AG04449 (cell line): ENCODE data around the gene RYR2.
"Not testable (repeated sequence)": the region's sequence is repeated elsewhere in the genome, so short reads cannot be mapped to it uniquely, and the experiment has no call there.

Source experiments
- CTCF ChIA-PET: fragments of 350-600 bp; formaldehyde crosslinking; extraction: SDS; loops from one replicate; lab custom pipeline; 2021; ENCODE audit warnings: antibody characterized with exemption; lab: Yijun Ruan, JAX
- POLR2A ChIA-PET: fragments of 400-600, 350-600 bp; formaldehyde crosslinking; extraction: SDS; loops from one replicate; lab custom pipeline; 2020; ENCODE audit warnings: antibody characterized with exemption, inconsistent platforms; lab: Yijun Ruan, JAX
- DNase-seq: peaks from one replicate; pipeline ENCODE4 v3.0.0-alpha.2; 2010; ENCODE audit warnings: low read depth, low spot score
- H3K4me3 ChIP-seq: 2 replicates; pipeline ENCODE4 v1.5.1; 2011; ENCODE audit warnings: low read depth, mild to moderate bottlenecking, control low read depth, low read length
- TF ChIP-seq, protein P1 (sequence below): IDR thresholded peaks from one replicate; pipeline ENCODE4 v1.5.1; 2011; ENCODE audit warnings: mild to moderate bottlenecking, moderate library complexity, low read length, control low read depth, inconsistent platforms; ENCODE audit not compliant: insufficient read depth; ENCODE audit errors: missing control alignments

RYR2 gene

DNA sequence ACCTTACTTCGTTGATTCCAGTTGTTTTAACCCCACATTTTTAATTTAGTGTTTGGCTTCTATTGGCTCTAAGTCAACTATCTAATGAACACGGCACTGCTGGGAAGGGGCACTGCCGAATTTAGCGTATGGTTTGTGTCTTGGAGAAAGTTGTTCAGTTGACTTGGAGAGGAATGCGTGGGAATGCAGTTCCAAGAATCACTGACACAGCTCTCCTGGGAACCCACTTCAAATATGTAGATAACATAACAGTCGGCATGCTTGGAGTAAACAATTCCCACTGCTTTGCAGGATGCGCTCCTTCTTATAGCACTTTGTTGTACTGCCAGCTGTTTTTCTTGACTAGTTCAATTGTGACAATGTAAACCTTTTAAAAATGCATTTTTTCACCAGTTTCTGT is 104.3 kb downstream of the RYR2 start:
- DNase-seq: no peak
- ChIA-PET POLR2A (no interaction called here), CTCF (no interaction called here)
- no peak overlapping the region for H3K4me3 ChIP-seq
- TF ChIP-seq, protein P1, sequence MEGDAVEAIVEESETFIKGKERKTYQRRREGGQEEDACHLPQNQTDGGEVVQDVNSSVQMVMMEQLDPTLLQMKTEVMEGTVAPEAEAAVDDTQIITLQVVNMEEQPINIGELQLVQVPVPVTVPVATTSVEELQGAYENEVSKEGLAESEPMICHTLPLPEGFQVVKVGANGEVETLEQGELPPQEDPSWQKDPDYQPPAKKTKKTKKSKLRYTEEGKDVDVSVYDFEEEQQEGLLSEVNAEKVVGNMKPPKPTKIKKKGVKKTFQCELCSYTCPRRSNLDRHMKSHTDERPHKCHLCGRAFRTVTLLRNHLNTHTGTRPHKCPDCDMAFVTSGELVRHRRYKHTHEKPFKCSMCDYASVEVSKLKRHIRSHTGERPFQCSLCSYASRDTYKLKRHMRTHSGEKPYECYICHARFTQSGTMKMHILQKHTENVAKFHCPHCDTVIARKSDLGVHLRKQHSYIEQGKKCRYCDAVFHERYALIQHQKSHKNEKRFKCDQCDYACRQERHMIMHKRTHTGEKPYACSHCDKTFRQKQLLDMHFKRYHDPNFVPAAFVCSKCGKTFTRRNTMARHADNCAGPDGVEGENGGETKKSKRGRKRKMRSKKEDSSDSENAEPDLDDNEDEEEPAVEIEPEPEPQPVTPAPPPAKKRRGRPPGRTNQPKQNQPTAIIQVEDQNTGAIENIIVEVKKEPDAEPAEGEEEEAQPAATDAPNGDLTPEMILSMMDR: no peak

DNA sequence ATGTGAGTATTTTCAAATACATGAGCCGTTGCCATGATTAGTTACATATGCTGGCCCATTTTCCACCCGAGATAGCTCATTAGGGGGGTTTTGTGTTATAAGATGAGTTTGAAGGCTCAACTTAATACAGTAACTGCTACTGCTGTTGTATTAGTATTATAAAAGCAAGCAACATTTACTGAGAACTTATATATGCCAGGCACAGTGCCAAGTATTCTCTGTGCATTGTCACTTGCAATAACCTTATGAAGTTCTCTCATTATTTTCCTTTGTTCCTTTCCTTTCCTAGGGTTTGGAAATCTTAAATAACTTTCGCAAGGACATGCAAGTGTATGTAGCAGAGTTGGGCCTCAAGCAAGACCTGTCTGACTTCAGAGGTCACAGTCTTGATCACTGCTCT is 107.9 kb downstream of the RYR2 start:
- no peak overlapping the region for H3K4me3 ChIP-seq
- no peak for DNase-seq
- ChIA-PET CTCF (no interaction called here), POLR2A (no interaction called here)
- TF ChIP-seq, protein P1: no peak

DNA sequence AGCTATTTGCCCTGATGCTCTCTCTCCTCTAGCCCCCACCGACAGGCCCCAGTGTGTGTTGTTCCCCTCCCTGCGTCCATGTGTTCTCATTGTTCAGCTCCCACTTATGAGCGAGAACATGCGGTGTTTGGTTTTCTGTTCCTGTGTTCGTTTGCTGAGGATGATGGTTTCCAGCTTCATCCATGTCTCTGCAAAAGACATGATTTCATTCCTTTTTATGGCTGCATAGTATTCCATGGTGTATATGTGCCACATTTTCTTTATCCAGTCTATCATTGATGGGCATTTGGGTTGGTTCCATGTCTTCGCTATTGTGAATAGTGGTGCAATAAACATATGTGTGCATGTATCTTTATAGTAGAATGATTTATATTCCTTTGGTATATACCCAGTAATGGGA is 110.0 kb downstream of the RYR2 start:
- DNase-seq, POLR2A ChIA-PET, H3K4me3 ChIP-seq, CTCF ChIA-PET: not testable (repeated sequence)

DNA sequence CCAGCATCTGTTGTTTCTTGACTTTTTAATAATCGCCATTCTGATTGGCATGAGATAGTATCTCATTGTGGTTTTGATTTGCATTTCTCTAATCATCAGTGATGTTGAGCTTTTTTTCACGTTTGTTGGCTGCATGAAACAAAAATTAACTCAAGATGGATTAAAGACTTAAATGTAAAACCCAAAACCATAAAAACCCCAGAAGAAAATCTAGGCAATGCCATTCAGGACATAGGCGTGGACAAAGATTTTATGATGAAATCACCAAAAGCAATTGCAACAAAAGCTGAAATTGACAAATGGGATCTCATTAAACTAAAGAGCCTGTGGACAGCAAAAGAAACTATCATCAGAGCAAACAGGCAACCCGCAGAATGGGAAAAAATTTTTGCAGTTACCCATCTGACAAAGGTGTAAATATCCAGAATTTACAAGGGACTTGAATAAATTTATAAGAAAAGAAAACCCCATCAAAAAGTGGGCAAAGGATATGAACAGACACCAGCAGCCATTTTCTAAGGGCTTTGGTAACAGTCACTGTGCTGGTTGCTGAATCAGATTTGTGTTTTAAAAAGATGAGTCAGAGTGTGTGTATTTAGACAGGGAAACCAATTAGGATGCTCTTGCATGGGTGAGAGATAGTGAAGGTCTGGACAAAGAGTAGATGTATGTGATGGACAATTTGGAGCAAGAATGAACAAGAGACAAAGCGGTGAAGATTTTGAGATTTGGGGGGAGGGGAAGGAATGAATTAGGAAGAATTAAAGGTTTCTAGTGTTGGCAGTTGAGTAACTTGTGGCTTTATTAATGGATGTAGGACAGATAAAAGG is 110.7 kb downstream of the RYR2 start:
- no peak overlapping the region for H3K4me3 ChIP-seq
- DNase-seq: no peak
- TF ChIP-seq, protein P1: no peak
- CTCF ChIA-PET: no interaction called here
- POLR2A ChIA-PET: no interaction called here

DNA sequence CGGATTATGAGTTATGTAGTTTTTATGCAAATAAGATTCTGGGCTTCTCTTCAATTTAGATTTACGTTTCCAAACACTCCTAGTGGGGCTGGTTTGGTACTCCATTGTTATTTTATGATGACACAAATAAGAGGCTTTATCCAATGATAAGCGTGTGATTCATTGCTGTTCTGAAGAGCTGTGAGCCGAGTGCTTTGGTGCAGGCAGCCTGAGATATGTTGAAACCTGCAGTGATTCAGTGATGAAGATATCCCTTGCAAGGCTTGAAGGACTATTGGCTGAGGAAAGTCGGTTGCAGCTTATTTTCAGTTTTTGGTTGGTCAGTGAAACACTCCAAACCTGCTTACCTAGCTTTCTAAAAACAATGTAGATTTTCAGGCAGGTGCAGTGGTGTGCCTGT is 112.2 kb downstream of the RYR2 start:
- POLR2A ChIA-PET: no interaction called here
- TF ChIP-seq, protein P1: no peak
- CTCF ChIA-PET: no interaction called here
- H3K4me3 ChIP-seq: no peak overlapping the region
- no peak for DNase-seq

DNA sequence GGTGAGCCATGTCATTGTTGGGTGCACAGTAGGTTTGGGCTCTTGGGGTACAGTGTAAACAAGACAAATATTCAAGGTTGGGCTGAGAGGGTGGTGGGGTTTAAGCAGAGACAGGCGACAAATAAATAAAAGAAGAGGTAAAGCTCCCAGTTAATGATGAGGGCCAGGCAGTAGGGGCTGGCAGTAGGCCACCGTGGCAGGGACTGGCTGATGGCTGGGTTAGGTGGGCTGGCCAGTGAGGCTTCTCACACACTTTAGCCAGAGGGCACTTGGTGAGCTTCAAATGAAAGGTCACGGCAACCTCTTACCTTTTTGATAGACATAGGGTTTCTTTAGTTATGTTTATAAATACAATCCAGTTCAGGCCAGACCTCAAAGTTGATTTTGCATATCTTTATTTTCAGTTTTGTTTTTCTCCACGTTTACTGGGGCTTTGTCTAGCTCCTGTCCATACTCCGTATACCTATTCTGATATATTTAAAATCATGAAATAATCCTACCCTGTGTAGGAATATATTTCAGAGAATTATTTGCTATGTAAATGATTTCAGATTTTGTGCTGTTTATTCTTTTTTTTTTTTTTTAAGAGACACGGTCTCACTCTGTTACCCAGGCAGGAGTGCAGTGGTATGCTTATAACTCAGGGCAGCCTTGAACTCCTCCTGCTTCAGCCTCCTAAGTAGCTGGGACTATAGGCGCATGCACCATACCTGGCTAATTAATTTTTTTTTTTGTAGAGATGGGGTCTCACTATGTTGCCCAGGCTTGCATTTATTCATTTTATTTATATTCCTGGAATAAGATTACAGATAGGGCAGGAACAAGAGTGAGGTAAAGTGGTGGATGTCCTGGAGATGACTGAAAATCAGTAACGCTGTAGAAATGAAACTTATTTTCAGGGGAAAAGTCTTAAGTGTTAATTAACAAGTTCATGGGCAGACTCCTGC is 122.7 kb downstream of the RYR2 start:
- CTCF ChIA-PET: no interaction called here
- POLR2A ChIA-PET: no interaction called here
- TF ChIP-seq, protein P1: no peak
- no peak overlapping the region for H3K4me3 ChIP-seq
- no peak for DNase-seq
